ENCODE data around the gene PRDM16. TPM values are rescaled to one million over a fixed set of nuclear protein-coding genes. Genes with fewer than 3 reads are reported as not detected.

Gene PRDM16
- total RNA-seq, 1 experiment from 2014 or later: 0.17 TPM

- Histone ChIP-seq H3K4ac (ENCODE audit: low read depth, low read length) (no peak overlapping the region), H3K9ac (ENCODE audit: extremely low read depth, insufficient read length, low read length) (no peak overlapping the region), H3K23ac (ENCODE audit: insufficient read length, low read depth, low read length) (no peak overlapping the region), H2BK12ac (ENCODE audit: insufficient read length, low read depth, low read length) (no peak overlapping the region), H3K79me2 (ENCODE audit: insufficient read depth, low read length) (no peaks in the 10 kb centered on the region), H3K4me1 (ENCODE audit: insufficient read depth, low read length) (no peaks in the 10 kb centered on the region), H3K9me3 (ENCODE audit: control insufficient read depth, low read depth, low read length) (no peaks in the 10 kb centered on the region), H3K18ac (ENCODE audit: insufficient read length, low read depth, low read length) (no peak overlapping the region), H3K23me2 (ENCODE audit: insufficient read length, low read depth, low read length, poor library complexity, severe bottlenecking) (no peaks in the 10 kb centered on the region), H4K20me1 (ENCODE audit: control insufficient read depth, insufficient read depth, insufficient read length) (no peaks in the 10 kb centered on the region), H3K27ac (ENCODE audit: insufficient read length, low read depth, low read length) (no peak overlapping the region), H2BK5ac (ENCODE audit: insufficient read length, low read length) (no peak overlapping the region), H4K5ac (ENCODE audit: insufficient read length, low read depth, low read length) (no peak overlapping the region), H2BK20ac (ENCODE audit: low read depth, low read length, poor library complexity, severe bottlenecking) (no peak overlapping the region), H4K91ac (ENCODE audit: insufficient read length, low read depth, low read length) (no peak overlapping the region), H3K79me1 (ENCODE audit: insufficient read depth, low read depth, low read length, poor library complexity, severe bottlenecking) (no peaks in the 10 kb centered on the region), H3K56ac (ENCODE audit: insufficient read length, low read depth, low read length) (no peak overlapping the region), H3K27me3 (ENCODE audit: insufficient read depth, low read length) (no peaks in the 10 kb centered on the region), H3T11ph (ENCODE audit: low read length) (no peak overlapping the region), H2BK120ac (ENCODE audit: low read depth, low read length, poor library complexity, severe bottlenecking) (no peak overlapping the region), H2AFZ (ENCODE audit: low read length) (no peak overlapping the region), H2BK15ac (ENCODE audit: low read depth, low read length) (no peak overlapping the region), H3K4me2 (ENCODE audit: insufficient read depth, insufficient read length, low read length) (no peak overlapping the region), H4K8ac (replicated peaks; ENCODE audit: insufficient read length, low read depth, low read length) (no peak overlapping the region), H3K14ac (ENCODE audit: insufficient read depth, low read length) (no peak overlapping the region), H2AK5ac (ENCODE audit: insufficient read length, low read length) (no peak overlapping the region)
- DNase-seq: no peak
- Mint-ChIP-seq H3K9me3 (no peaks in the 10 kb centered on the region), H3K27ac (no peak overlapping the region), H3K36me3 (ENCODE audit: insufficient read depth in 1 of 3, low read depth in 3 of 3) (no peaks in the 10 kb centered on the region), H3K4me1 (peaks cover 12 to 25% of the 10 kb centered on the region in 2 experiments), H3K4me3 (no peak overlapping the region), H3K27me3 (ENCODE audit: low read depth) (no peaks in the 10 kb centered on the region; the same call in 1 of the 2 replicates)
- no CpG with 5 or more reads among the region's 15 CpGs for WGBS (ENCODE audit: extremely low coverage, insufficient read length, low lambda C conversion rate)
- no peak for TF ChIP-seq CTCF (conservative IDR thresholded peaks at IDR 0.05)
Observed at GRCh38 chr1:3284691-3285090, 215.7 kb downstream of the PRDM16 start.

Data from H9 (cell line).